ENCODE data around the gene PLEKHG5.

PLEKHG5 gene

GRCh38 chr1:6483761-6484117, 7.7 kb downstream of the PLEKHG5 start:
- no peak for DNase-seq (ENCODE audit: low read depth, low spot score)
- TF ChIP-seq CTCF (IDR thresholded peaks at IDR 0.05; ENCODE audit: insufficient read depth, low read length, missing control alignments): no peak
- ChIA-PET CTCF (interaction anchor here (1.0 to 11.0 kb wide), 7 partner anchors 9 to 164 kb away, joined by 3 to 236 read pairs (median 11); partner anchors contain the start of genes NOL9, TAS1R1 and TNFRSF25), POLR2A (no interaction called here)
- no peak overlapping the region for H3K4me3 ChIP-seq (ENCODE audit: low read depth, low read length)

GRCh38 chr1:6483017-6483760, 8.3 kb downstream of the PLEKHG5 start:
- CTCF ChIA-PET: interaction anchor here (1.4 to 11.0 kb wide), 6 partner anchors 10 to 165 kb away, joined by 3 to 236 read pairs (median 12); partner anchors contain the start of genes NOL9, TAS1R1 and TNFRSF25
- POLR2A ChIA-PET: no interaction called here

GRCh38 chr1:6481820-6482219, 9.6 kb downstream of the PLEKHG5 start:
- no peak for TF ChIP-seq CTCF (IDR thresholded peaks at IDR 0.05; ENCODE audit: insufficient read depth, low read length, missing control alignments)
- no peak overlapping the region for H3K4me3 ChIP-seq (ENCODE audit: low read depth, low read length)
- ChIA-PET POLR2A (no interaction called here), CTCF (interaction anchor here (1.2 to 17.8 kb wide), 2 partner anchors 6 to 9 kb away, joined by 4 to 236 read pairs; partner anchors contain the start of gene PLEKHG5)
- DNase-seq (ENCODE audit: low read depth, low spot score): no peak

More at GRCh38 chr1:6483017-6483760, 8.3 kb downstream of the PLEKHG5 start:
- TF ChIP-seq CTCF (IDR thresholded peaks at IDR 0.05; ENCODE audit: insufficient read depth, low read length, missing control alignments): no peak
- H3K4me3 ChIP-seq (ENCODE audit: low read depth, low read length): no peak overlapping the region
- no peak for DNase-seq (ENCODE audit: low read depth, low spot score)

GRCh38 chr1:6477039-6477820, 14.2 kb downstream of the PLEKHG5 start:
- no peak overlapping the region for H3K4me3 ChIP-seq (ENCODE audit: low read depth, low read length)
- ChIA-PET POLR2A (interaction anchor here (0.7 kb wide), 1 partner anchor 10 kb away, joined by 3 read pairs; no protein-coding TSS in a partner anchor), CTCF (interaction anchor here (0.6 to 17.8 kb wide), 21 partner anchors 10 to 230 kb away, joined by 3 to 236 read pairs (median 4); partner anchors contain the start of genes NOL9, PLEKHG5, TAS1R1 and TNFRSF25)
- TF ChIP-seq CTCF (IDR thresholded peaks at IDR 0.05; ENCODE audit: insufficient read depth, low read length, missing control alignments): no peak
- DNase-seq (ENCODE audit: low read depth, low spot score): no peak

GRCh38 chr1:6476483-6476882, 15.0 kb downstream of the PLEKHG5 start:
- DNase-seq (ENCODE audit: low read depth, low spot score): no peak

More at GRCh38 chr1:6476483-6476882, 15.0 kb downstream of the PLEKHG5 start:
- ChIA-PET POLR2A (no interaction called here), CTCF (interaction anchor here (0.6 to 17.8 kb wide), 15 partner anchors 9 to 229 kb away, joined by 3 to 236 read pairs (median 4); partner anchors contain the start of genes NOL9, PLEKHG5, TAS1R1 and TNFRSF25)
- TF ChIP-seq CTCF (IDR thresholded peaks at IDR 0.05; ENCODE audit: insufficient read depth, low read length, missing control alignments): no peak
- H3K4me3 ChIP-seq (ENCODE audit: low read depth, low read length): no peak overlapping the region
